Mammary epithelial cell (primary cell): ENCODE results near the gene FRAT2.

Source experiments
- EZH2 ChIP-seq: IDR thresholded peaks from 2 replicates; pipeline ENCODE4 v1.6.1; 2012; ENCODE audit warnings: low read length, inconsistent platforms, borderline replicate concordance
- TF ChIP-seq, protein P1 (sequence below), 2 donors: IDR thresholded peaks in 1 of 2; conservative IDR thresholded peaks in 1 of 2; 2 replicates each; pipeline ENCODE4 v1.5.1; 2011 to 2012; ENCODE audit warnings: inconsistent platforms in 2 of 2, low read length in 2 of 2, mild to moderate bottlenecking in 2 of 2, control low read depth in 1 of 2, low read depth in 1 of 2; ENCODE audit not compliant: insufficient read depth in 1 of 2; ENCODE audit errors: extremely low read depth in 1 of 2

DNA sequence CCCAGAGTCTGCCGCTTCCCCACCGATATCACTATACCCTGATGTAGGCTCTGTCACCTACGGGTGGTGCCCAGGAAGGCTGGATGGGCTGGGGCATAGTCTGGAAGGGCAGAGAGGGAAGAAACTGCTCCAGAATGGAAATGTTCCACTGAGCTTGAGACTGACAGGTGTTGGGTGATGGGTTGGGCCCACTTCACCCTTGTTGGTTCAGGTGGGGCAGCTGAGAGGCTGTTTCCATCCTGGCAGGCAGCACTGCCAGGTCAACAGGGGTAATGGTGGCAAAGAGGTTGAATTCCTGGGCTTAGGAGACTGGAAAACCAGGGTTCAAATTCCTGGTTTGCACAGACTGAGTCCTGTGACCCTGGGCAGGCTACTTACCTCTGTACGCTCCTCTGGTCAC, 28.5 kb upstream of the FRAT2 start:
- TF ChIP-seq, protein P1, sequence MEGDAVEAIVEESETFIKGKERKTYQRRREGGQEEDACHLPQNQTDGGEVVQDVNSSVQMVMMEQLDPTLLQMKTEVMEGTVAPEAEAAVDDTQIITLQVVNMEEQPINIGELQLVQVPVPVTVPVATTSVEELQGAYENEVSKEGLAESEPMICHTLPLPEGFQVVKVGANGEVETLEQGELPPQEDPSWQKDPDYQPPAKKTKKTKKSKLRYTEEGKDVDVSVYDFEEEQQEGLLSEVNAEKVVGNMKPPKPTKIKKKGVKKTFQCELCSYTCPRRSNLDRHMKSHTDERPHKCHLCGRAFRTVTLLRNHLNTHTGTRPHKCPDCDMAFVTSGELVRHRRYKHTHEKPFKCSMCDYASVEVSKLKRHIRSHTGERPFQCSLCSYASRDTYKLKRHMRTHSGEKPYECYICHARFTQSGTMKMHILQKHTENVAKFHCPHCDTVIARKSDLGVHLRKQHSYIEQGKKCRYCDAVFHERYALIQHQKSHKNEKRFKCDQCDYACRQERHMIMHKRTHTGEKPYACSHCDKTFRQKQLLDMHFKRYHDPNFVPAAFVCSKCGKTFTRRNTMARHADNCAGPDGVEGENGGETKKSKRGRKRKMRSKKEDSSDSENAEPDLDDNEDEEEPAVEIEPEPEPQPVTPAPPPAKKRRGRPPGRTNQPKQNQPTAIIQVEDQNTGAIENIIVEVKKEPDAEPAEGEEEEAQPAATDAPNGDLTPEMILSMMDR (conservative IDR thresholded peaks at IDR 0.05 in 1 of 2, IDR thresholded peaks at IDR 0.05 in 1 of 2; ENCODE audit: extremely low read depth in 1 of 2, insufficient read depth in 1 of 2, low read depth in 1 of 2, low read length in 2 of 2): no peak
- no peak for TF ChIP-seq EZH2
